HCT116 (cell line): ENCODE measurements around the gene TIMP3. TPM values are rescaled to one million over a fixed set of nuclear protein-coding genes. Genes with fewer than 3 reads are reported as not detected.

Experiments used
- ATAC-seq: fragments of 200-7000 bp; cut with Tn5 transposase; 2 replicates; pipeline ENCODE4 v1.9.1; 2020; ENCODE audit warnings: mild to moderate bottlenecking, moderate library complexity
- BruUV-seq: library from RNA; stranded (reverse); fragments of 400-500 nt; replicated peaks from 2 replicates; lab custom pipeline; 2021; lab: Mats Ljungman, UMichigan
- CTCF ChIA-PET: fragments of 300-600 bp; sonication (Branson Sonifier 250); formaldehyde crosslinking; loops from one replicate; lab custom pipeline; 2021; ENCODE audit warnings: antibody characterized with exemption; lab: Charles Lee
- POLR2A ChIA-PET: fragments of 300-600, 350-600 bp; sonication (Branson Sonifier 250); formaldehyde crosslinking; loops from one replicate; lab custom pipeline; 2021; ENCODE audit warnings: antibody characterized with exemption; lab: Charles Lee
- RAD21 ChIA-PET, 2 experiments: fragments of 300-600 bp; sonication (Branson Sonifier 250); formaldehyde crosslinking; loops; one replicate each; lab custom pipeline; 2023; ENCODE audit warnings: low total read pairs in 2 of 2; ENCODE audit not compliant: uncharacterized antibody in 2 of 2, unreplicated experiment in 2 of 2, low non-redundant PET in 1 of 2; lab: Charles Lee
- DNase-seq: peaks from one replicate; pipeline ENCODE4 v3.0.0-alpha.2; 2010; ENCODE audit warnings: low read depth, low spot score
- H2AFZ ChIP-seq: fragments of 200-600 bp; shearing (Covaris generic), sonication (generic); 2 replicates; pipeline ENCODE4 v1.6.1; 2017; ENCODE audit warnings: low read depth, mixed run types, mixed read lengths, antibody characterized with exemption, low read length; ENCODE audit not compliant: poor library complexity, severe bottlenecking
- H3K27ac ChIP-seq: 2 replicates; pipeline ENCODE4 v1.5.1; 2012; ENCODE audit warnings: low read depth, low read length
- H3K27me3 ChIP-seq: fragments of 200-600 bp; sonication (generic); 2 replicates; pipeline ENCODE4 v1.6.1; 2016; ENCODE audit warnings: mixed run types, low read length, mixed read lengths; ENCODE audit not compliant: insufficient read depth
- H3K36me3 ChIP-seq, 2 experiments: fragments of 200-500 bp in 1 of 2; fragments of 200-600 bp in 1 of 2; sonication (Bioruptor generic) in 1 of 2; sonication (generic) in 1 of 2; 2 replicates each; pipeline versions ENCODE4 v1.5.1 to v1.6.1; 2014 to 2016; ENCODE audit warnings: low read length in 2 of 2, inconsistent platforms in 1 of 2, mixed read lengths in 1 of 2, mixed run types in 1 of 2; ENCODE audit not compliant: insufficient read depth in 2 of 2, control insufficient read depth in 1 of 2
- H3K4me1 ChIP-seq, 2 experiments: fragments of 200-600 bp in 1 of 2; sonication (generic) in 1 of 2; 2 replicates each; pipeline versions ENCODE4 v1.5.1 to v1.6.1; 2012 to 2017; ENCODE audit warnings: low read length in 2 of 2, inconsistent platforms in 1 of 2, mild to moderate bottlenecking in 1 of 2, mixed read lengths in 1 of 2, mixed run types in 1 of 2, moderate library complexity in 1 of 2; ENCODE audit not compliant: insufficient read depth in 2 of 2, control insufficient read depth in 1 of 2
- H3K4me2 ChIP-seq: fragments of 200-600 bp; sonication (generic); 2 replicates; pipeline ENCODE4 v1.6.1; 2017; ENCODE audit warnings: mixed run types, low read length, mixed read lengths
- H3K4me3 ChIP-seq, 2 experiments: fragments of 200-600 bp in 1 of 2; sonication (generic) in 1 of 2; replicated peaks in 1 of 2; 2 replicates each; pipeline ENCODE4 v1.5.1; 2011 to 2016; ENCODE audit warnings: low read length in 2 of 2, control low read depth in 1 of 2, low read depth in 1 of 2, mild to moderate bottlenecking in 1 of 2, mixed read lengths in 1 of 2, mixed run types in 1 of 2
- H3K79me2 ChIP-seq: fragments of 200-600 bp; sonication (generic); 2 replicates; pipeline ENCODE4 v1.6.1; 2017; ENCODE audit warnings: mild to moderate bottlenecking, mixed run types, low read length, moderate library complexity, mixed read lengths; ENCODE audit not compliant: insufficient read depth
- H3K9ac ChIP-seq: fragments of 200-600 bp; sonication (generic); 2 replicates; pipeline ENCODE4 v1.6.1; 2016; ENCODE audit warnings: low read length, mixed read lengths
- H3K9me2 ChIP-seq: fragments of 200-600 bp; sonication (generic), shearing (Covaris generic); 2 replicates; pipeline ENCODE4 v1.6.1; 2017; ENCODE audit warnings: mixed run types, mild to moderate bottlenecking, moderate library complexity; ENCODE audit not compliant: insufficient read depth
- H3K9me3 ChIP-seq, 2 experiments: fragments of 200-500 bp in 1 of 2; fragments of 200-600 bp in 1 of 2; sonication (Bioruptor generic) in 1 of 2; sonication (generic) in 1 of 2; 2 replicates each; pipeline ENCODE4 v1.6.1; 2014 to 2017; ENCODE audit warnings: low read length in 2 of 2, mixed read lengths in 2 of 2, inconsistent platforms in 1 of 2, low read depth in 1 of 2, mild to moderate bottlenecking in 1 of 2, mixed run types in 1 of 2, moderate library complexity in 1 of 2; ENCODE audit not compliant: control insufficient read depth in 1 of 2, insufficient read depth in 1 of 2
- H4K20me1 ChIP-seq: fragments of 200-600 bp; sonication (generic), shearing (Covaris generic); 2 replicates; pipeline ENCODE4 v1.6.1; 2017; ENCODE audit warnings: mixed run types, mild to moderate bottlenecking, moderate library complexity; ENCODE audit not compliant: insufficient read depth
- ATF3 ChIP-seq: IDR thresholded peaks from 2 replicates; pipeline ENCODE4 v1.6.1; 2012
- CEBPB ChIP-seq: IDR thresholded peaks from 2 replicates; pipeline ENCODE4 v1.6.1; 2012; ENCODE audit warnings: low read depth
- CTCF ChIP-seq, 3 experiments: fragments of 200-600 bp in 1 of 3; sonication (generic) in 1 of 3; IDR thresholded peaks in 2 of 3; conservative IDR thresholded peaks in 1 of 3; 2 replicates each; pipeline ENCODE4 v1.5.1; 2012 to 2017; ENCODE audit warnings: low read depth in 2 of 3, low read length in 2 of 3, antibody characterized with exemption in 1 of 3, borderline replicate concordance in 1 of 3, control low read depth in 1 of 3, mild to moderate bottlenecking in 1 of 3, mixed read lengths in 1 of 3, mixed run types in 1 of 3, moderate library complexity in 1 of 3; ENCODE audit not compliant: insufficient read depth in 1 of 3
- EGR1 ChIP-seq: IDR thresholded peaks from 2 replicates; pipeline ENCODE4 v1.6.1; 2012; ENCODE audit warnings: low read depth
- ELF1 ChIP-seq: IDR thresholded peaks from 2 replicates; pipeline ENCODE4 v1.6.1; 2012; ENCODE audit warnings: low read depth, borderline replicate concordance
- EZH2 ChIP-seq: fragments of 200-600 bp; sonication (generic); IDR thresholded peaks from 2 replicates; pipeline ENCODE4 v1.6.1; 2017; ENCODE audit warnings: antibody characterized with exemption, mixed run types
- MAX ChIP-seq: IDR thresholded peaks from 2 replicates; pipeline ENCODE4 v1.6.1; 2012
- POLR2A ChIP-seq: IDR thresholded peaks from 2 replicates; pipeline ENCODE4 v1.7.0; 2011; ENCODE audit warnings: borderline replicate concordance; ENCODE audit not compliant: insufficient read depth, insufficient read length; ENCODE audit errors: extremely low read depth
- POLR2AphosphoS5 ChIP-seq: IDR thresholded peaks from 2 replicates; pipeline ENCODE4 v1.6.1; 2011; ENCODE audit warnings: mild to moderate bottlenecking, low read depth, low read length, moderate library complexity
- REST ChIP-seq: IDR thresholded peaks from 2 replicates; pipeline ENCODE4 v1.6.1; 2012; ENCODE audit warnings: low read depth
- SRF ChIP-seq: IDR thresholded peaks from 2 replicates; pipeline ENCODE4 v1.6.1; 2012; ENCODE audit warnings: low read depth
- TCF7L2 ChIP-seq: IDR thresholded peaks from 2 replicates; pipeline ENCODE4 v1.7.0; 2011; ENCODE audit warnings: borderline replicate concordance, inconsistent platforms; ENCODE audit not compliant: insufficient read depth, insufficient read length; ENCODE audit errors: extremely low read depth
- YY1 ChIP-seq: IDR thresholded peaks from 2 replicates; pipeline ENCODE4 v1.6.1; 2011; ENCODE audit warnings: low read length, low read depth, moderate library complexity, mild to moderate bottlenecking; ENCODE audit not compliant: insufficient replicate concordance; ENCODE audit errors: extremely low read depth
- ZBTB33 ChIP-seq: IDR thresholded peaks from 2 replicates; pipeline ENCODE4 v1.6.1; 2011; ENCODE audit warnings: mild to moderate bottlenecking, low read length, moderate library complexity; ENCODE audit not compliant: insufficient replicate concordance; ENCODE audit errors: extremely low read depth
- ZFX ChIP-seq: fragments of 450-650 bp; IDR thresholded peaks from 2 replicates; pipeline ENCODE4 v1.6.1; 2017
- ZNF274 ChIP-seq: fragments of 200-500 bp; sonication (Bioruptor generic); IDR thresholded peaks from 2 replicates; pipeline ENCODE4 v1.6.1; 2014; ENCODE audit warnings: mild to moderate bottlenecking, low read depth, low read length, inconsistent platforms
- intact Hi-C: fragments of 100-400 bp; cut with micrococcal nuclease; formaldehyde crosslinking; loops from 2 replicates; pipeline ENCODE4 v1.10.0; 2022
- total RNA-seq: library from RNA; stranded (reverse); gene quantifications from one replicate; pipeline ENCODE4 v1.2.1, GENCODE V29; 2021; ENCODE audit not compliant: unreplicated experiment

The TIMP3 gene
- total RNA-seq, 1 experiment from 2014 or later, result 2.2 TPM

GRCh38 chr22:32817137-32817730 is 15.7 kb downstream of the TIMP3 start:
- no peaks in the 10 kb centered on the region for H3K36me3 ChIP-seq
- no peak overlapping the region for H3K27ac ChIP-seq
- ChIA-PET RAD21 (no interaction called here), POLR2A (no interaction called here), CTCF (interaction anchor here (1.1 kb wide), 1 partner anchor 20 kb away, joined by 3 read pairs; no protein-coding TSS in a partner anchor)
- no TSS peak for BruUV-seq
- no peaks in the 10 kb centered on the region for H3K9me3 ChIP-seq
- H2AFZ ChIP-seq, result no peak overlapping the region
- H3K4me2 ChIP-seq, result no peak overlapping the region
- H4K20me1 ChIP-seq, result no peaks in the 10 kb centered on the region
- DNase-seq (no peak), ATAC-seq (no peak)
- H3K4me3 ChIP-seq, result no peak overlapping the region
- TF ChIP-seq TCF7L2 (no peak), REST (no peak), ZBTB33 (no peak), ZFX (no peak), CTCF (IDR thresholded peaks at IDR 0.05 in 2 of 3, conservative IDR thresholded peaks at IDR 0.05 in 1 of 3; ENCODE audit: borderline replicate concordance in 1 of 3, insufficient read depth in 1 of 3, low read depth in 2 of 3, low read length in 2 of 3) (no peak), CEBPB (no peak), SRF (no peak), ZNF274 (no peak), POLR2A (no peak), EZH2 (no peak), ELF1 (no peak), POLR2AphosphoS5 (no peak), ATF3 (no peak), EGR1 (no peak), YY1 (no peak), MAX (no peak)
- no peaks in the 10 kb centered on the region for H3K9me2 ChIP-seq
- intact Hi-C loops, result no loop called here
- no peaks in the 10 kb centered on the region for H3K27me3 ChIP-seq
- no peaks in the 10 kb centered on the region for H3K79me2 ChIP-seq
- no peaks in the 10 kb centered on the region for H3K4me1 ChIP-seq
- H3K9ac ChIP-seq, result no peak overlapping the region
